NCI-H446 (cell line): Measurements from ENCODE around the gene KCNH6.

Source experiments
- DNase-seq, 2 experiments: peaks; one replicate each; lab custom pipeline; 2025; lab: John Stamatoyannopoulos, UW

The KCNH6 gene

GRCh38 chr17:63523253-63523855, at the start of gene KCNH6:
KCNH6 (plus strand) TSS chr17:63523358; CDS start chr17:63523414, 56 bp downstream.
- DNase-seq = no peak

GRCh38 chr17:63474174-63474573, 49.0 kb upstream of the KCNH6 start:
- DNase-seq = no peak

- DNase-seq = no peak
These were observed 48.3 kb upstream of the KCNH6 start for GRCh38 chr17:63474586-63475460.

- no peak for DNase-seq
These were observed 47.4 kb upstream of the KCNH6 start for GRCh38 chr17:63475491-63476412.

GRCh38 chr17:63476459-63476853, 46.7 kb upstream of the KCNH6 start:
- DNase-seq = no peak

- DNase-seq = no peak
These were observed 46.2 kb upstream of the KCNH6 start, which contains the start of gene ACE for GRCh38 chr17:63476854-63477479. ACE (plus strand) TSS chr17:63477061; CDS start chr17:63477095, 34 bp downstream.

- no peak for DNase-seq
These were observed 45.4 kb upstream of the KCNH6 start for GRCh38 chr17:63477480-63478440.

GRCh38 chr17:63478814-63479494, 44.2 kb upstream of the KCNH6 start:
- DNase-seq = no peak

- peak in 1 of 2 experiments; percentile 73 for DNase-seq
These were observed 43.5 kb upstream of the KCNH6 start for GRCh38 chr17:63479495-63480184.

GRCh38 chr17:63480192-63480784, 42.9 kb upstream of the KCNH6 start:
- no peak for DNase-seq

- DNase-seq = peak in 1 of 2 experiments; percentile 74
These were observed 42.2 kb upstream of the KCNH6 start for GRCh38 chr17:63480826-63481487.

- DNase-seq = no peak
These were observed 41.7 kb upstream of the KCNH6 start for GRCh38 chr17:63481488-63481870.

GRCh38 chr17:63482509-63482908, 40.6 kb upstream of the KCNH6 start:
- DNase-seq = no peak

- DNase-seq = no peak
These were observed 40.1 kb upstream of the KCNH6 start for GRCh38 chr17:63483038-63483437.

GRCh38 chr17:63483655-63484575, 39.2 kb upstream of the KCNH6 start:
- no peak for DNase-seq

GRCh38 chr17:63486317-63487013, 36.7 kb upstream of the KCNH6 start:
- DNase-seq = no peak

GRCh38 chr17:63487014-63487339, 36.2 kb upstream of the KCNH6 start:
- no peak for DNase-seq
